H1 (cell line): ENCODE measurements around the gene GREB1L. TPM values are rescaled to one million over a fixed set of nuclear protein-coding genes. Genes with fewer than 3 reads are reported as not detected.

Experiments
- ASH2L ChIP-seq: fragments of 200-600, 300-600 bp; sonication (generic); IDR thresholded peaks from one replicate; pipeline ENCODE4 v1.7.1; 2017; ENCODE audit warnings: low read length
- CEBPB ChIP-seq: IDR thresholded peaks from 2 replicates; pipeline ENCODE4 v1.6.1; 2012; ENCODE audit warnings: low read depth, low read length
- EP300 ChIP-seq, 2 experiments: IDR thresholded peaks; 1 replicate in 1 of 2; 2 replicates in 1 of 2; pipeline ENCODE4 v1.6.1; 2011 to 2012; ENCODE audit warnings: low read depth in 2 of 2, low read length in 2 of 2, mild to moderate bottlenecking in 2 of 2, borderline replicate concordance in 1 of 2, inconsistent platforms in 1 of 2, moderate library complexity in 1 of 2
- FOSL1 ChIP-seq: IDR thresholded peaks from 2 replicates; pipeline ENCODE4 v1.6.1; 2011; ENCODE audit warnings: mild to moderate bottlenecking, low read depth, low read length, moderate library complexity; ENCODE audit not compliant: insufficient read depth
- JUND ChIP-seq: IDR thresholded peaks from 2 replicates; pipeline ENCODE4 v1.6.1; 2011; ENCODE audit warnings: mild to moderate bottlenecking, improper control_type of control experiment, low read length
- POLR2AphosphoS5 ChIP-seq: IDR thresholded peaks from 2 replicates; pipeline ENCODE4 v1.6.1; 2011; ENCODE audit warnings: low read depth, low read length
- SIN3A ChIP-seq, 2 experiments: IDR thresholded peaks in 1 of 2; conservative IDR thresholded peaks in 1 of 2; 2 replicates each; pipeline ENCODE4 v1.6.1; 2011 to 2012; ENCODE audit warnings: low read length in 2 of 2, improper control_type of control experiment in 1 of 2, low read depth in 1 of 2, mild to moderate bottlenecking in 1 of 2
- SIX5 ChIP-seq: IDR thresholded peaks from 2 replicates; pipeline ENCODE4 v1.6.1; 2011; ENCODE audit warnings: mild to moderate bottlenecking, low read depth, low read length
- polyA plus RNA-seq, 7 experiments: library from polyadenylated mRNA; depleted of rRNA in 3 of 7; stranded (reverse) in 5 of 7; unstranded in 2 of 7; fragments of >200 nt in 5 of 7; fragments of 200-250 nt in 2 of 7; gene quantifications; 1 replicate in 5 of 7; 2 replicates in 1 of 7; 4 replicates in 1 of 7; pipeline versions ENCODE4 v1.2.1 to v1.2.3, GENCODE V29; 2011 to 2013; ENCODE audit warnings: missing spikeins in 2 of 7, mixed read lengths in 2 of 7
- total RNA-seq: library from RNA; stranded (reverse); fragmentation: NEBNext Ultra II Directional; extraction: Animal tissue kit (Norgen Biotek cat#: 25700); gene quantifications from 2 replicates; pipeline ENCODE4 v1.2.1, GENCODE V29; 2021

The GREB1L gene
- total and polyA plus RNA-seq, 2 of the 8 experiments (the other 6 are each of a cell fraction or from before 2014, with no cell fraction given) = 0.34 to 1.6 TPM

DNA sequence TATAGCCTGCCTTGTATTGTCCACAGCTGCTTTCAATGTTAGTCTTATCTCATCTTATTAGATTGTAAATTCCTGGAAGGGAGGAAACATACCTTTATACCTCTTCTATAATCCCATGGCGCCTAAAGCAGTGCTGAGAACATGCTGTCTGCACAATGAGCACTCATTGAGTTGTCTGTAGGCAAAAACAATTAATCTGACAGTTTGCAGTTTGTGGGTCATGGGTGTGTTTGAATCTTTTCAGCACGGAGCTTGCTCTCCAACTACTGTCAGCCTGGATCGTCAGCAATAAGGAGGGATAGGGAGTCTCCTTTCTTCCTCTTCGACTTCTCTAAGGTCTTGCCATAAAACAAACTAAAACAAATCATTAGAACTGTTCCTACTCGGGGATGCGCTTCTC is 26.5 kb upstream of the GREB1L start (continued):
- TF ChIP-seq SIN3A (conservative IDR thresholded peaks at IDR 0.05 in 1 of 2, IDR thresholded peaks at IDR 0.05 in 1 of 2; ENCODE audit: low read depth in 1 of 2, low read length in 2 of 2) (no peak), EP300 (IDR thresholded peaks at IDR 0.05; ENCODE audit: borderline replicate concordance in 1 of 2, low read depth in 2 of 2, low read length in 2 of 2) (no peak), JUND (no peak), POLR2AphosphoS5 (no peak), CEBPB (no peak), SIX5 (no peak), ASH2L (no peak), FOSL1 (no peak)
- TF ChIP-seq, all 59 proteins: peak for 0
